PFSK-1 (cell line): ENCODE data around the gene PTPRK.

ENCODE experiments used
- FOXP2 ChIP-seq: optimal IDR thresholded peaks from 2 replicates; pipeline ENCODE3; 2011; ENCODE audit warnings: borderline replicate concordance, control low read depth, inconsistent platforms; ENCODE audit not compliant: insufficient read depth; ENCODE audit errors: extremely low read length, extremely low read depth
- POLR2AphosphoS5 ChIP-seq: IDR thresholded peaks from 2 replicates; pipeline ENCODE4 v1.6.1; 2012; ENCODE audit warnings: low read depth, mild to moderate bottlenecking, control low read depth, low read length, moderate library complexity
- SIN3A ChIP-seq: IDR thresholded peaks from 2 replicates; pipeline ENCODE4 v1.6.1; 2012; ENCODE audit warnings: mild to moderate bottlenecking, low read length, moderate library complexity, borderline replicate concordance; ENCODE audit not compliant: insufficient read depth
- TAF1 ChIP-seq: IDR thresholded peaks from 2 replicates; pipeline ENCODE4 v1.6.1; 2012; ENCODE audit warnings: low read length, control low read depth, borderline replicate concordance; ENCODE audit not compliant: insufficient read depth
- TF ChIP-seq, protein P1 (sequence below), 2 experiments: IDR thresholded peaks; 2 replicates each; pipeline versions ENCODE4 v1.6.1 to v1.8.0; 2011 to 2012; ENCODE audit warnings: low read depth in 2 of 2, low read length in 2 of 2, control low read depth in 1 of 2, inconsistent platforms in 1 of 2, mild to moderate bottlenecking in 1 of 2, moderate library complexity in 1 of 2; ENCODE audit not compliant: insufficient read depth in 1 of 2

PTPRK gene

DNA sequence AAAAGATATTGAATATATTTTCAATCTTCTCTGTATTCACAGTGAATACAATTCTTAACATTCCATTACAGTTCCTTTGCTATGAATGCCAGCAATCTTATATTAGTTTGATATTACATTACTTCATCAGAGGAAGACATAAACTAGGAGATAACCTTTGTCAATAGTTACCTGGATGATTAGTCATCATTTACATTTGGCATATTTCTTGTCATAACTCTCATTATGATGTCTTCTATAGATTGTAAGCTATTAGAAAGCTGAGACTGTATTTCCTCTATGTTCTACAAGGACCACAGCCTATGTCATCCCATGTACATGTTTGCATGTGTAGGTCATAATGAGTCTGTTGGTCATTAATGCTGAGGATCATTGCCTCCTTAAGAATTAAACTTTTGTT, 7.8 kb upstream of the PTPRK start:
- TF ChIP-seq, protein P1, sequence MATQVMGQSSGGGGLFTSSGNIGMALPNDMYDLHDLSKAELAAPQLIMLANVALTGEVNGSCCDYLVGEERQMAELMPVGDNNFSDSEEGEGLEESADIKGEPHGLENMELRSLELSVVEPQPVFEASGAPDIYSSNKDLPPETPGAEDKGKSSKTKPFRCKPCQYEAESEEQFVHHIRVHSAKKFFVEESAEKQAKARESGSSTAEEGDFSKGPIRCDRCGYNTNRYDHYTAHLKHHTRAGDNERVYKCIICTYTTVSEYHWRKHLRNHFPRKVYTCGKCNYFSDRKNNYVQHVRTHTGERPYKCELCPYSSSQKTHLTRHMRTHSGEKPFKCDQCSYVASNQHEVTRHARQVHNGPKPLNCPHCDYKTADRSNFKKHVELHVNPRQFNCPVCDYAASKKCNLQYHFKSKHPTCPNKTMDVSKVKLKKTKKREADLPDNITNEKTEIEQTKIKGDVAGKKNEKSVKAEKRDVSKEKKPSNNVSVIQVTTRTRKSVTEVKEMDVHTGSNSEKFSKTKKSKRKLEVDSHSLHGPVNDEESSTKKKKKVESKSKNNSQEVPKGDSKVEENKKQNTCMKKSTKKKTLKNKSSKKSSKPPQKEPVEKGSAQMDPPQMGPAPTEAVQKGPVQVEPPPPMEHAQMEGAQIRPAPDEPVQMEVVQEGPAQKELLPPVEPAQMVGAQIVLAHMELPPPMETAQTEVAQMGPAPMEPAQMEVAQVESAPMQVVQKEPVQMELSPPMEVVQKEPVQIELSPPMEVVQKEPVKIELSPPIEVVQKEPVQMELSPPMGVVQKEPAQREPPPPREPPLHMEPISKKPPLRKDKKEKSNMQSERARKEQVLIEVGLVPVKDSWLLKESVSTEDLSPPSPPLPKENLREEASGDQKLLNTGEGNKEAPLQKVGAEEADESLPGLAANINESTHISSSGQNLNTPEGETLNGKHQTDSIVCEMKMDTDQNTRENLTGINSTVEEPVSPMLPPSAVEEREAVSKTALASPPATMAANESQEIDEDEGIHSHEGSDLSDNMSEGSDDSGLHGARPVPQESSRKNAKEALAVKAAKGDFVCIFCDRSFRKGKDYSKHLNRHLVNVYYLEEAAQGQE (IDR thresholded peaks at IDR 0.05; ENCODE audit: insufficient read depth in 1 of 2, low read depth in 2 of 2, low read length in 2 of 2), result no peak
- TF ChIP-seq FOXP2, result no peak
- no peak for TF ChIP-seq TAF1
- TF ChIP-seq SIN3A, result no peak
- TF ChIP-seq POLR2AphosphoS5, result no peak

DNA sequence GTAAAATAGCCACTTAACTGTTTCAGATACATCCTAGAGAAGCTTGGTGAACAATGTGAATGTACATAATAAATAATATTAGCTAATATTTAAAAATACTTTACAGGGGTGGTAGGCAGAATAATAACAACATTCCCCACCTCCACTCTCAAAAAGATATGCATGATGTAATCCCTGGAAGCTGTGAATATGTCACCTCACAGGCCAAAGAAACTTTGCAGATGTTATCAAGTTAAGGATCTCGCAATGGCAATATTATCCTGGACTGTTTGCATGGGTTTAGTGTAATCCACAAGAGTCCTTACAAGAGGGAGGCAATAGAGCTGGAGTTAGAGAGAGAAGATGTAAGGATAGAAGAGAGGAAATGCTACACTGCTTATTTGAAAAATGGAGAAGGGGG, 7.0 kb upstream of the PTPRK start:
- TF ChIP-seq TAF1, result no peak
- no peak for TF ChIP-seq SIN3A
- no peak for TF ChIP-seq POLR2AphosphoS5
- TF ChIP-seq, protein P1 (IDR thresholded peaks at IDR 0.05; ENCODE audit: insufficient read depth in 1 of 2, low read depth in 2 of 2, low read length in 2 of 2), result no peak
- TF ChIP-seq FOXP2, result no peak

DNA sequence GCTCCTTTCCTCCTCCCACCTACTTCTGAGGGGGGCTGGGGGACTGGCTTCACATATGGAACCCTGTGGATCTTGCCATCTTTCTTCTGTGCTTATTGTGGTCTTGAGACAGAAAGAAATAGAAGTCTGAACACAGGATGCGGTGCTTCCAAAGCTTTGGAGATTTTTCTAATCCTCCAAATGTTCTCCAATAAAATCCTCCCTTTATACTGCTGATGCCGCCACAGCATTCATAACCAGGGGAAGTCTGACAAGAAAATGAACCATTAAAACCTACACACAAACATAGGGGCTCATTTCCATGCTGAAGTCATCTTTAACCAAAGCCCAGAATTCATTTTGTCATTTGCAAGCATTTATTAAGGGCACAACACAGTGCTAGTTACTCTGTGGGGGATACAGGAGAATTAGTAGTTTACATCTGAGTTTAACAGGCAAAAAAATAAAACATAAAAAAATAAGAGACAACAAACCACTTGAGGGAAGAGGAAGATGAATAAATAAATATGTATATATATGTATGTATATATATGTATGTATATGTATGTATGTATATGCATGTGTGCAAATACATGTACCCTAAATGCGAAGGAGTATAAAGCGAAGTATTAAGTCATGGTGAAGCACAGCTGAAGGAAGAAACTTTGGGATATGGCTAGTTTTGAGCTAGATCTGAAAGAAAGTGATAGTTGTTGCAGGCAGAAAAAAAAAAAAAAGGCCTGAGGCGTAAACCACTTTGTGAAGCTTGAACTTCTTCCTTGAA, 5.9 kb upstream of the PTPRK start:
- TF ChIP-seq TAF1, result no peak
- no peak for TF ChIP-seq FOXP2
- no peak for TF ChIP-seq SIN3A
- no peak for TF ChIP-seq POLR2AphosphoS5
- TF ChIP-seq, protein P1 (IDR thresholded peaks at IDR 0.05; ENCODE audit: insufficient read depth in 1 of 2, low read depth in 2 of 2, low read length in 2 of 2), result no peak

DNA sequence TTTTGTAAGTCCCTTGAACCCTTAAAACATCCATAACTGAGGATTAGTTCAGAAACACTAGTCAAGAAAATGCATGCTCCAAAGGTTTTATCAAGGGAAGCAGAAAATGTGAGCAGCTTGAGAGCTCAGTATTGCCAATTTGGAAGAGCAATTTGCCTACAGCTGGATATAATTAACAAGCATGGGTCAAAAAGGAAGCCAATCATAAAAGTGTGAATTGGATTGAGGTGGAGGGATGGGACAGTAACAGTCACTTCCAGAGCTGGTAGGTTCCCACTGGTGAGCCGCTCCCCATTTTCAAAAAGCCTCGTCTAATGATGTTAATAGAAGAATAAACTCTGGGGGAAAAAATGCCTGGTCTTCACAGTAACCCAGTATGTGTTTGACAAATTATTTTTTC, 5.0 kb upstream of the PTPRK start:
- no peak for TF ChIP-seq POLR2AphosphoS5
- TF ChIP-seq SIN3A, result no peak
- TF ChIP-seq, protein P1 (IDR thresholded peaks at IDR 0.05; ENCODE audit: insufficient read depth in 1 of 2, low read depth in 2 of 2, low read length in 2 of 2), result no peak
- TF ChIP-seq TAF1, result no peak
- no peak for TF ChIP-seq FOXP2

DNA sequence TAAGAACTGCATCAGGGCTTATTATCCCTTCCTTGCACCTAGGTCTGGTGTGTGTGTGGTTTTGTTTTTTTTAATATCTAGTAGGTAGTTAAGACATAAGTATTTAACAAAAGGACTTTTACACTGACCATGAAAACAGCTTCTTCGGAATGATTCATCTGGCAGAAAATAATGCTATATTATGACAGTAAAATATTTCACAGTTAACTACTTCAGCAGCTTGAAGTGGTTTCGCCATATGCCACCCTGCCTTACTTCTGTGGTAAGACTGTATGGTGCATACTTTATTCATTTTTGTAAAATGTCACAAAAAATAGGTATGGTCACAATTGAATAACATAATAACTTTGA, 858 bp upstream of the PTPRK start:
- TF ChIP-seq SIN3A (no peak), FOXP2 (no peak), TAF1 (no peak), POLR2AphosphoS5 (no peak)
- TF ChIP-seq, protein P1 (IDR thresholded peaks at IDR 0.05; ENCODE audit: insufficient read depth in 1 of 2, low read depth in 2 of 2, low read length in 2 of 2), result no peak
